T47D (cell line): ENCODE measurements around the gene PRR22.
"Not testable (repeated sequence)": the region's sequence is repeated elsewhere in the genome, so short reads cannot be mapped to it uniquely, and the experiment has no call there.

Experiments used
- DNase-seq, 2 experiments: peaks; one replicate each; pipeline versions ENCODE4 v3.0.0 to v3.0.0-alpha.2; 2011 to 2012; ENCODE audit warnings: low read depth in 1 of 2, low spot score in 1 of 2
- JUND ChIP-seq: IDR thresholded peaks from 2 replicates; pipeline ENCODE4 v1.6.1; 2012; ENCODE audit warnings: low read depth
- in situ Hi-C: cut with HindIII; loops from 2 replicates; pipeline ENCODE4 v1.10.0; 2016; ENCODE audit warnings: low sequenced_read_pairs, low pct_unique_long_range_greater_than_20kb

The PRR22 gene

GRCh38 chr19:5749505-5749904 lies 35.0 kb downstream of the PRR22 start:
- in situ Hi-C loops = no loop called here
- TF ChIP-seq JUND = no peak

GRCh38 chr19:5748920-5749319 lies 35.6 kb downstream of the PRR22 start:
- DNase-seq, in situ Hi-C loops: not testable (repeated sequence)

More at GRCh38 chr19:5749505-5749904, 35.0 kb downstream of the PRR22 start:
- no peak for DNase-seq

- DNase-seq, in situ Hi-C loops: not testable (repeated sequence)
Measured at GRCh38 chr19:5744999-5745398, 39.5 kb downstream of the PRR22 start.

- in situ Hi-C loops = no loop called here
- peak in 1 of 2 experiments; percentile 23 for DNase-seq
- TF ChIP-seq JUND = no peak
Measured at GRCh38 chr19:5743630-5744029, 40.9 kb downstream of the PRR22 start.

- in situ Hi-C loops = no loop called here
- TF ChIP-seq JUND = no peak
- DNase-seq = no peak
Measured at GRCh38 chr19:5742051-5742450, 42.5 kb downstream of the PRR22 start.

- in situ Hi-C loops = no loop called here
- no peak for DNase-seq
- no peak for TF ChIP-seq JUND
Measured at GRCh38 chr19:5738423-5738822, 46.1 kb downstream of the PRR22 start.

- in situ Hi-C loops, DNase-seq: not testable (repeated sequence)
Measured at GRCh38 chr19:5733172-5733571, 51.4 kb downstream of the PRR22 start.
